HG03378 (cell line): ENCODE data around the gene TERB2.
"Not testable (repeated sequence)": the region's sequence is repeated elsewhere in the genome, so short reads cannot be mapped to it uniquely, and the experiment has no call there.

Source experiments
- ATAC-seq: cut with Tn5 transposase; IDR thresholded peaks from one replicate; pipeline ENCODE4 v1.9.1; 2021; ENCODE audit warnings: mild to moderate bottlenecking, moderate library complexity; ENCODE audit not compliant: unreplicated experiment

Gene TERB2

GRCh38 chr15:44956388-44956787 lies at the start of gene TERB2:
Gene TERB2 (plus strand): TSS chr15:44956687. CDS start chr15:44956719, 32 bp downstream.
- no peak for ATAC-seq

- no peak for ATAC-seq
These were observed 47.1 kb upstream of the TERB2 start for GRCh38 chr15:44909423-44909822.

GRCh38 chr15:44910981-44911625 lies 45.4 kb upstream of the TERB2 start:
- no peak for ATAC-seq

- not testable (repeated sequence) for ATAC-seq
These were observed 44.3 kb upstream of the TERB2 start for GRCh38 chr15:44912186-44912585.

- ATAC-seq = not testable (repeated sequence)
These were observed 43.5 kb upstream of the TERB2 start for GRCh38 chr15:44912974-44913448.

GRCh38 chr15:44918136-44918535 lies 38.4 kb upstream of the TERB2 start:
- no peak for ATAC-seq

- not testable (repeated sequence) for ATAC-seq
These were observed 27.8 kb upstream of the TERB2 start for GRCh38 chr15:44928658-44929057.

- not testable (repeated sequence) for ATAC-seq
These were observed 26.2 kb upstream of the TERB2 start for GRCh38 chr15:44930283-44930682.

- not testable (repeated sequence) for ATAC-seq
These were observed 1.8 kb downstream of the TERB2 start for GRCh38 chr15:44958302-44958701.

GRCh38 chr15:44968475-44968874 lies 12.0 kb downstream of the TERB2 start:
- no peak for ATAC-seq

- no peak for ATAC-seq
These were observed 14.5 kb downstream of the TERB2 start for GRCh38 chr15:44971036-44971435.

GRCh38 chr15:44976183-44976582 lies 19.7 kb downstream of the TERB2 start:
- ATAC-seq = not testable (repeated sequence)

- ATAC-seq = not testable (repeated sequence)
These were observed 21.3 kb downstream of the TERB2 start for GRCh38 chr15:44977781-44978180.

GRCh38 chr15:44979617-44980339 lies 23.3 kb downstream of the TERB2 start:
- ATAC-seq = not testable (repeated sequence)

- ATAC-seq = not testable (repeated sequence)
These were observed 27.7 kb downstream of the TERB2 start for GRCh38 chr15:44984144-44984543.

GRCh38 chr15:44986346-44987055 lies 30.0 kb downstream of the TERB2 start:
- ATAC-seq = not testable (repeated sequence)

GRCh38 chr15:44987711-44988110 lies 31.2 kb downstream of the TERB2 start:
- ATAC-seq = not testable (repeated sequence)

- ATAC-seq = not testable (repeated sequence)
These were observed 31.8 kb downstream of the TERB2 start for GRCh38 chr15:44988184-44988869.

- ATAC-seq = not testable (repeated sequence)
These were observed 32.4 kb downstream of the TERB2 start for GRCh38 chr15:44988870-44989219.

- not testable (repeated sequence) for ATAC-seq
These were observed 41.1 kb downstream of the TERB2 start for GRCh38 chr15:44997632-44998031.

- ATAC-seq = no peak
These were observed 42.6 kb downstream of the TERB2 start for GRCh38 chr15:44999105-44999504.
